WI38 (cell line): ENCODE data around the gene CLIC6.

Experiments used
- H3K4me3 ChIP-seq: 2 replicates; pipeline ENCODE4 v1.5.1; 2011; ENCODE audit warnings: low read depth, mild to moderate bottlenecking, control low read depth, low read length
- CTCF ChIP-seq: IDR thresholded peaks from 2 replicates; pipeline ENCODE4 v1.5.1; 2012; ENCODE audit warnings: low read depth, mild to moderate bottlenecking, control low read depth, low read length

CLIC6 gene

GRCh38 chr21:34630536-34631143 is 38.2 kb upstream of the CLIC6 start:
- TF ChIP-seq CTCF: no peak

GRCh38 chr21:34632498-34632897 is 36.3 kb upstream of the CLIC6 start:
- TF ChIP-seq CTCF: no peak
- no peak overlapping the region for H3K4me3 ChIP-seq

More at GRCh38 chr21:34630536-34631143, 38.2 kb upstream of the CLIC6 start:
- H3K4me3 ChIP-seq: no peak overlapping the region

- H3K4me3 ChIP-seq: no peak overlapping the region
- TF ChIP-seq CTCF: 0 out of 2 replicates have a peak, but pooled peaks have one; percentile 16
Observed at GRCh38 chr21:34635307-34635706, 33.5 kb upstream of the CLIC6 start.

- TF ChIP-seq CTCF: no peak
- H3K4me3 ChIP-seq: no peak overlapping the region
Observed at GRCh38 chr21:34636961-34637360, 31.8 kb upstream of the CLIC6 start.

- H3K4me3 ChIP-seq: no peak overlapping the region
- no peak for TF ChIP-seq CTCF
Observed at GRCh38 chr21:34639250-34639649, 29.5 kb upstream of the CLIC6 start.

- TF ChIP-seq CTCF: no peak
- peak overlapping the region; percentile 33; the same call in 1 of the 2 replicates for H3K4me3 ChIP-seq
Observed at GRCh38 chr21:34639882-34640788, 28.7 kb upstream of the CLIC6 start.

GRCh38 chr21:34640858-34641257 is 27.9 kb upstream of the CLIC6 start:
- H3K4me3 ChIP-seq: no peak overlapping the region; the same call in 1 of the 2 replicates
- no peak for TF ChIP-seq CTCF
